ACC112 (cell line): ENCODE measurements around the gene CREB3.

Experiments used
- H2AFZ ChIP-seq: fragments of 200-600 bp; sonication (generic); one replicate; pipeline ENCODE4 v1.6.0; 2017; ENCODE audit warnings: antibody characterized with exemption, low read length; ENCODE audit not compliant: unreplicated experiment
- H3K27ac ChIP-seq: fragments of 200-600 bp; sonication (generic); 2 replicates; pipeline ENCODE4 v1.5.1; 2014; ENCODE audit warnings: low read depth, mild to moderate bottlenecking, antibody characterized with exemption, low read length, moderate library complexity
- H3K27me3 ChIP-seq: fragments of 200-600 bp; sonication (generic); 2 replicates; pipeline ENCODE4 v1.6.1; 2014; ENCODE audit warnings: mild to moderate bottlenecking, antibody characterized with exemption, low read length, moderate library complexity, mixed read lengths; ENCODE audit not compliant: insufficient read depth
- H3K36me3 ChIP-seq: fragments of 200-600 bp; sonication (generic); 2 replicates; pipeline ENCODE4 v1.6.1; 2016; ENCODE audit warnings: mild to moderate bottlenecking, antibody characterized with exemption, low read length, moderate library complexity, mixed read lengths; ENCODE audit not compliant: insufficient read depth
- H3K4me1 ChIP-seq: fragments of 200-600 bp; sonication (generic); one replicate; pipeline ENCODE4 v1.6.1; 2016; ENCODE audit warnings: low read length, mixed read lengths; ENCODE audit not compliant: insufficient read depth, unreplicated experiment, control insufficient read depth
- H3K4me3 ChIP-seq: fragments of 200-600 bp; sonication (generic); 2 replicates; pipeline ENCODE4 v1.5.1; 2014; ENCODE audit warnings: mild to moderate bottlenecking, low read depth, low read length
- H3K79me2 ChIP-seq: fragments of 200-600 bp; sonication (generic); one replicate; pipeline ENCODE4 v1.6.0; 2016; ENCODE audit warnings: low read length; ENCODE audit not compliant: control insufficient read depth, unreplicated experiment, insufficient read depth

The CREB3 gene, protein sequence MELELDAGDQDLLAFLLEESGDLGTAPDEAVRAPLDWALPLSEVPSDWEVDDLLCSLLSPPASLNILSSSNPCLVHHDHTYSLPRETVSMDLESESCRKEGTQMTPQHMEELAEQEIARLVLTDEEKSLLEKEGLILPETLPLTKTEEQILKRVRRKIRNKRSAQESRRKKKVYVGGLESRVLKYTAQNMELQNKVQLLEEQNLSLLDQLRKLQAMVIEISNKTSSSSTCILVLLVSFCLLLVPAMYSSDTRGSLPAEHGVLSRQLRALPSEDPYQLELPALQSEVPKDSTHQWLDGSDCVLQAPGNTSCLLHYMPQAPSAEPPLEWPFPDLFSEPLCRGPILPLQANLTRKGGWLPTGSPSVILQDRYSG

DNA sequence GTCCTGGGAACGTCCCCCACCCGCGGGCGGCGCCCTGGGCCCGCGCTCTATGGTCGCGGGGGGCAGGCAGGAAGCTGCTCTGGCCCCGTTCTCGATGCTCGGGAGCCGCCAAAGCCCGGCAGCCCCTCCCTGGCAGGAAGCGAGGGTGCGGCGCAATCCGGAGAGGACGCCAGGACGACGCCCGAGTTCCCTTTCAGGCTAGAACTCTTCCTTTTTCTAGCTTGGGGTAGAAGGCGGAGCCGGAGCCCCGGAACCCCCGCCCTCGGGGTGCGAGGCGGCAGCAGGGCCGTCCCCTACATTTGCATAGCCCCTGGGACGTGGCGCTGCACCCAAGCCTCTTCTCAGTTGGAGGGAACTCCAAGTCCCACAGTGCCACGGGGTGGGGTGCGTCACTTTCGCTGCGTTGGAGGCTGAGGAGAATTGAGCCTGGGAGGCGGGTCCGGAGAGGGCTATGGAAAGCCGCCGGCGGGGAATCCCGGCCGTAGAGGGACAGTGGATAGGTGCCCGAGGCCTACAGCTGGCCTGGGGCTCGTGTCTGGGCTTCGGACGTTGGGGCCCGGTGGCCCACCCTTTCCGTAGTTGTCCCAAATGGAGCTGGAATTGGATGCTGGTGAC, at the start of gene CREB3, which contains the start of gene TLN1:
CREB3 (plus strand) TSS at position 482 of the 615 bp plus-strand sequence; CDS start at position 589, 107 bp downstream.
TLN1 (minus strand) TSS at position 11 of the 615 bp plus-strand sequence. CDS start 6,501 bp downstream, outside the sequence.
- H3K4me3 ChIP-seq: peak within 1 kb of the TSS; percentile 86
- H2AFZ ChIP-seq: peak within 1 kb of the TSS; percentile 77
- no peaks in the 10 kb centered on the region for H3K27me3 ChIP-seq
- peaks cover 17% of the 10 kb centered on the region for H3K36me3 ChIP-seq
- peak within 1 kb of the TSS; percentile 87 for H3K27ac ChIP-seq
- H3K4me1 ChIP-seq: peaks cover 43% of the 10 kb centered on the region
- H3K79me2 ChIP-seq: peaks cover 73% of the 10 kb centered on the region

DNA sequence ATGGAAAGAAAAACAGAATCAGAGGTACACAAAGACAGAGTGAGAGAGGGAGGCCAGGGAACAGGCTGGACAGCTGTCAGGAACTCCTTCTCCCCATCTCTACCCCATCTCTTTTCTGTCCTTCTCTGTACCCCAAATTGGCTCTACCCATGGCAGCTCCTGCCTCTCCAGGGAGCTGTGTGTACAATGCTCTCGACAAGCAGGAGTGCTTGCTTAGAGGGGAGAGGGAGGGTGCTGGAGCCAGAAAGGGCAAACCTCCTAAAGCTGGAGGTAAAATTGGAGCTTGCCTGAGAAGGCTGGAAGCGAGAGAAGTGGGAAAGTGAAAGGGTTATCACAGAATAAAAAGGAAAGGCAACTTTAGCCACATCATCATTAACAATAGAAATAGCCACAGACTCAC, 49.1 kb upstream of the CREB3 start:
- Histone ChIP-seq H3K27ac (peak overlapping the region; percentile 21; the same call in 1 of the 2 replicates), H3K36me3 (peaks cover 39% of the 10 kb centered on the region; the same call in 1 of the 2 replicates)

DNA sequence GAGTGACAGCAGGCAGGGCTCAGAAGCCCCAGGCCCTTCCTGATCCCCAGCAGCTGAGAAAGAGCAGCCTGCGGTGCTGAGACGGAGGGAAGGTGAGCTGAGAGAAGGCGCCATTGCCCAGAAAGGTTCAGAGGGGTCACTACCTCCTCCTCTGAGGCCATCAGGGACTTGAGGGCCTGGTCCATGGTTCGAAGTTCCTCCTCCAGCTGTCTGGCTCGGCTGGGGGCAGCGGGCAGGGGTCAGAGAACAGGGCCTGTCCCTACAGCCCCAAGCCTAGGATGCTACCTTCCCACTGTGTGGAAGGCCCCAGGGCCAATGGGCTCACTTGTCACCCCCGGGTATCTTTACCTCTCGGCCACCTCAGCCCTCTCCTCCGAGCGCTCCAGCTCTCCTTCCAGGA, 47.5 kb upstream of the CREB3 start:
- H3K27me3 ChIP-seq: no peaks in the 10 kb centered on the region
- no peak overlapping the region for H3K27ac ChIP-seq
- H3K36me3 ChIP-seq: peaks cover 40% of the 10 kb centered on the region; the same call in 1 of the 2 replicates
- peaks cover 57% of the 10 kb centered on the region for H3K4me1 ChIP-seq
- H2AFZ ChIP-seq: no peak overlapping the region
- H3K4me3 ChIP-seq: no peak overlapping the region
- H3K79me2 ChIP-seq: peaks cover 51% of the 10 kb centered on the region

More for the DNA sequence above, 49.1 kb upstream of the CREB3 start:
- Histone ChIP-seq H3K27me3 (no peaks in the 10 kb centered on the region), H3K4me3 (no peak overlapping the region), H2AFZ (no peak overlapping the region), H3K4me1 (peaks cover 57% of the 10 kb centered on the region), H3K79me2 (peaks cover 35% of the 10 kb centered on the region)

DNA sequence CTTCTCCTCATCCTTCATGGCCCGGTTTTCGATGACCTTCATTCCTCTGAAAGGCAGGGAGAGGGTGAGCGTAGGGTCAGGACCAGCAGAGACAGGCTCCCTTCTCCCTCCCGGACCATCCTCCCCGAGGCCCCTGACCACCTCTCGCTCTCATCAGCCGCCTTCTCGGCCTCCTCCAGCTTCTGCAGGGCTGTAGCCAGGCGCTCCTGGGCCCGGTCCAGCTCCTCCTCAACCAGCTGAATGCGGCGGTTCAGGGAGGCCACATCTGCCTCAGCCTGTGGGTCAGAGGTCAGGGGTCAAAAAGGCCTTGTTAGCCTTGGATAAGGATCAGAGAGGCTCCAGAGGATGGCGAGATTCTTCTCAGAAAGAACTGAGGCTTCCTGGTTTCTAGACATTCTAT, 47.0 kb upstream of the CREB3 start:
- Histone ChIP-seq H3K36me3 (peaks cover 40% of the 10 kb centered on the region; the same call in 1 of the 2 replicates), H2AFZ (no peak overlapping the region), H3K27me3 (no peaks in the 10 kb centered on the region), H3K27ac (no peak overlapping the region), H3K4me1 (peaks cover 57% of the 10 kb centered on the region), H3K4me3 (no peak overlapping the region; the same call in 1 of the 2 replicates), H3K79me2 (peaks cover 51% of the 10 kb centered on the region)

DNA sequence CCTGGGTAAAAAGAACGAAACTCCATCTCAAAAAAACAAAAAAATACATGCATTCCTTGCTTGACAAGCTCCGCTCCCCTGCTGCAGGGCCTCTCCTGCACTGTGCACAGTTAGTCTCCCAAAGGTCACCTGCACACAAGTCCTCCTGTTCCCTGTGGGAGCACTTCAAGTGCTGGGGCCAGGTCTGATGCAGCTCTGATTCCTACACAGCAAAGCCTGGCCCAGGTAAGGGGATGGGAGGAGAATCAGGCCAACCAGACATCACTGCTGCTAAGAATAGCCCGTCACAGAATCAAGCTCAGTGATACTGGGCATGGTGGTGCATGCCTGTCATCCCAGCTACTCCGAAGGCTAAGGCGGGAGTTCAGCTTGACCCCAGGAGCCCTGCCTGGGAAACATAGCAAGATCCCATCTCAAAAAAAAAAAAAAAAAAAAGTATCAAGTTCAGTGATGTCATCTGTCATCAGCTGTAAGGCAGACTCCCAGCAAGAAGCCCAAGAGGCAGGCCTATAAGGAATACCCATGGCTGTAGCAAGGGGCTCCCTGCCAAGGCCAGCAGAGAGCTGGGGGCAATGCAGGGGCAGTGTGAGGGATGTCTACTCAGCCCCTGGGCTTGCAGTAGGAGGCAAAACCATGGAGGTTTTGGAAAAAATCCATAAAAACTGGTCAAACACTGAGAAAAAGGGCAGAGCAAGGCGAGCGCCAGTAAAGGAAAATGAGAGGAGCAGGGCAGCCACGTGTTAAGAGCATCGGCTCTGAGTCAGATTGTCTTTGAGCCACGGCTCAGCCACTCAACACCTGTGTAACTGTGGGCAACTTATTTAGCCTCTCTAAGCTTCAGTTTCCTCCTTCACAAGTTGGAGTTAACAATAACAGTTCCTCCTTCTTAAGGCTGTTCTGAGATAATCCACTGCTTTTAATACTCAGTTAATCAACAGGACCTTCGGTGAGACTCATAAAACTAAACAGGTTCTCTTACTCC, 46.0 kb upstream of the CREB3 start:
- H2AFZ ChIP-seq: no peak overlapping the region
- H3K79me2 ChIP-seq: peaks cover 51% of the 10 kb centered on the region
- no peaks in the 10 kb centered on the region for H3K27me3 ChIP-seq
- peak overlapping the region; percentile 98 for H3K4me3 ChIP-seq
- H3K27ac ChIP-seq: 0 out of 2 replicates have a peak overlapping the region, but pooled peaks have one; percentile 14
- H3K36me3 ChIP-seq: peaks cover 40% of the 10 kb centered on the region; the same call in 1 of the 2 replicates
- peaks cover 54% of the 10 kb centered on the region for H3K4me1 ChIP-seq

DNA sequence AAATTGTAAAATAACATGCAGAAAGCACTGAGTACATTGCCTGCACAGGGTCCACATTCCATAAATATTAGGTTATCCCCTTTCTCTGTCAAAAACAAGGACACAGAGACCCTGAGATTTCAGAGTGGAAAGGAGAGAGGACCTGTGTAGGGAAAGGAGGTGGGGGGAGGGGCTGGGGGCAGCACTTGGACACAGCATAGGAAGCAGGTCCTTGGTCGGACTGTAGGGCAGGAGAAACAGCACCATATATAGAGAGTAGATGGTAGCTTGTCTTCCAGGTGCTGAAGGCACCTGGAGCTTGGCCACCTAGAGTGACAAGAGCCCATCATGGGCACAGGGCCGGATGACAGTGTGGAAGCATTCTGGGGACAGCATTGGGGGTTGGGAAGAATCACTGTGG, 45.2 kb upstream of the CREB3 start:
- Histone ChIP-seq H2AFZ (no peak overlapping the region), H3K4me1 (peaks cover 48% of the 10 kb centered on the region), H3K36me3 (peaks cover 40% of the 10 kb centered on the region; the same call in 1 of the 2 replicates), H3K27ac (0 out of 2 replicates have a peak overlapping the region, but pooled peaks have one; percentile 91), H3K4me3 (peak overlapping the region; percentile 98), H3K79me2 (peaks cover 51% of the 10 kb centered on the region), H3K27me3 (no peaks in the 10 kb centered on the region)

DNA sequence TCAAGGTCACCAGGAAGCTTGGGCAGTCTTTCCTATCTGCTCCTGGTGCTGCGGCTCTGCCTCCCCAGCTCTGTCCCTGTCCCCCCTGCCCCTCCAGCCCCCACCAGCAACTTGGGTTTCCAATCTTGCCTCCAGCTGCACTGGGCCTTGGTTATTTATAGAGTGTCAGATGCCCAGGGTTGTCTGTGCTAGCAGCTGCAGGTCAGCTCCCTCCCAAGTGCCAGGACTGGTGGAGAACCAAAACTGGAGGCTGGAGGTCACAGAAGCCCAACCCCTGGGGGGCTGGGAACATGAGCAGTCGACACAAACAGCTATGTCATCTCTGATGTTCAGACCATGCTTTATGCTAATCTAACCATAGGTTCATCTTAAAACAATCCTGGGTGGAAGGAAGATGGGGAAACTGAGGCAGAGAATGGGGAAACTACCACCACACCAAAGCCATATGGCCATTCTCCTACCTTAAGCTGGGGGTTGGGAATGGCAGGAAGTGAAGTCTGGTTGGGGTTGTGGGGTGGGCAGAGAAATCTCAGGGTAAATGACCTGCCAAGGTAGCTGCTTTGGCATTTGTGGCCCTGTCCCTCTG, 44.4 kb upstream of the CREB3 start:
- H3K4me3 ChIP-seq: peak overlapping the region; percentile 98
- H2AFZ ChIP-seq: no peak overlapping the region
- H3K4me1 ChIP-seq: peaks cover 41% of the 10 kb centered on the region
- H3K79me2 ChIP-seq: peaks cover 51% of the 10 kb centered on the region
- H3K27me3 ChIP-seq: no peaks in the 10 kb centered on the region
- H3K36me3 ChIP-seq: peaks cover 36% of the 10 kb centered on the region; the same call in 1 of the 2 replicates
- H3K27ac ChIP-seq: peak overlapping the region; percentile 91; the same call in 1 of the 2 replicates

DNA sequence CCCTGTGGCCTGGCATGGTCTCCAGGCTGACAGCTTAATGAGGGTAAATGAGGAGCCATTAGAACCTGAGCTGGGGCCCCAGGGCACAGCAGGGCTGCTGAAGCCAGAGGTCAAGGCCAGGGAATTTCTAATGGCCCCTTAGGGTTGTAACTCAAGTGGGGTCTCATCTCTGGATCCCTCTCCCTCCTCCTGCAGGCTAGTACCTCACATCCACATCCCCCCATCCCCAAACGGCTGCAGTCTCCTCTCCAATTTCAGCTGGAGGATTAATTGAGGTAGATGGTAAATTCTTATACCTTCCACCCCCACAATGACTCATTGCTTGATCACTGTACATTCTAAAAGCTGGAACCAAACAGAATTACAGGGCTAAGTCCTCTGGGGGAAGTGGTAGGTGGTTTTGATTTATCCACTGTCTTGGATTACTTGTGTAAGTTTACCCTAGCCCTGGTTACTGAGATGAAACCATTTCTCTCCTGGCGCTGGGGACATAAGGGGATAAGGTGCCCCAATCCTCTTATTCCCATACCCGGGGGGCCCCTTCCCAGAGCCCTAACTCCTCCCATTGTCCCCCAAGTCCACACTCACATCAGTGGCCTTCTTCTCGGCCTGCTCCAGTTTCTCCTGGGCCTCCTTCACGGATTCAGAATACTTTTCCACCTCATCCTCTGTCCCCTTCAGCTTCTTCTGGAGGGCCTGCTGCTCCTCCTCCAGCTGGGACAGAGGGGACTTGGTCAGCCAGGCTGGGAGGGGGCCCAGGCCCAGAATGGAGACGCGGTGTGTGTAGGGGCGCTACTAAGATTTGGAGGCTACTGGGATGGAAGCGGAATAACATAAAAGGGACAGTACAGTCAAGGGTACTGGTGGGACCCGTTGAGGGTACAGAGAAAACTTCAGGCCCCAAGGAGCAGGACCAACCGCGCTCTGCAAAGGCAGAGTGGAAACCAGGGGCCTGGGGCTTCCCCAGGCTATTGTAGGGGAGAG, 43.6 kb upstream of the CREB3 start:
- Histone ChIP-seq H3K36me3 (peaks cover 36% of the 10 kb centered on the region; the same call in 1 of the 2 replicates), H3K4me1 (peaks cover 37% of the 10 kb centered on the region), H3K27me3 (no peaks in the 10 kb centered on the region), H3K27ac (peak overlapping the region; percentile 91), H3K79me2 (peaks cover 51% of the 10 kb centered on the region), H3K4me3 (peak overlapping the region; percentile 98), H2AFZ (no peak overlapping the region)
